Stomach smooth muscle (tissue), 2 donors: ENCODE data around the gene ADCY1.

Experiments used
- H3K27ac ChIP-seq: one replicate; pipeline ENCODE4 v1.7.0; 2013; ENCODE audit warnings: mild to moderate bottlenecking, low read length, inconsistent platforms
- H3K27me3 ChIP-seq, 2 donors: one replicate each; pipeline ENCODE4 v1.7.0; 2013; ENCODE audit warnings: low read length in 2 of 2; ENCODE audit not compliant: insufficient read depth in 2 of 2, control insufficient read depth in 1 of 2
- H3K36me3 ChIP-seq, 2 donors: one replicate each; pipeline ENCODE4 v1.7.0; 2013; ENCODE audit warnings: low read length in 2 of 2; ENCODE audit not compliant: control insufficient read depth in 2 of 2, insufficient read depth in 2 of 2
- H3K4me1 ChIP-seq: one replicate; pipeline ENCODE4 v1.7.0; 2013; ENCODE audit warnings: low read length; ENCODE audit not compliant: control insufficient read depth, insufficient read depth
- H3K4me3 ChIP-seq, 2 donors: one replicate each; pipeline ENCODE4 v1.7.0; 2013; ENCODE audit warnings: low read length in 2 of 2
- H3K9ac ChIP-seq, 2 donors: one replicate each; pipeline ENCODE4 v1.7.0; 2013; ENCODE audit warnings: low read length in 2 of 2, mild to moderate bottlenecking in 1 of 2
- H3K9me3 ChIP-seq, 2 donors: one replicate each; pipeline ENCODE4 v1.7.0; 2013; ENCODE audit warnings: low read length in 2 of 2; ENCODE audit not compliant: control insufficient read depth in 2 of 2
- donor health status: healthy.
- donor health status: Pancreatic carcinoma.

ADCY1 gene

GRCh38 chr7:45698303-45699014 is 124.3 kb downstream of the ADCY1 start:
- H3K4me3 ChIP-seq: no peak overlapping the region
- no peaks in the 10 kb centered on the region for H3K4me1 ChIP-seq
- H3K9me3 ChIP-seq: no peaks in the 10 kb centered on the region
- H3K27ac ChIP-seq: no peak overlapping the region
- no peak overlapping the region for H3K9ac ChIP-seq
- H3K36me3 ChIP-seq: no peaks in the 10 kb centered on the region
- H3K27me3 ChIP-seq: peaks cover 0 to 7% of the 10 kb centered on the region in 2 donors

- H3K9ac ChIP-seq: no peak overlapping the region
Measured at GRCh38 chr7:45699015-45699309, 124.8 kb downstream of the ADCY1 start.

GRCh38 chr7:45699726-45700390 is 125.7 kb downstream of the ADCY1 start:
- Histone ChIP-seq H3K4me3 (no peak overlapping the region), H3K27me3 (peaks cover 3 to 7% of the 10 kb centered on the region in 2 donors), H3K27ac (no peak overlapping the region), H3K36me3 (no peaks in the 10 kb centered on the region), H3K9me3 (no peaks in the 10 kb centered on the region), H3K9ac (no peak overlapping the region), H3K4me1 (no peaks in the 10 kb centered on the region)

More at GRCh38 chr7:45699015-45699309, 124.8 kb downstream of the ADCY1 start:
- Histone ChIP-seq H3K4me1 (no peaks in the 10 kb centered on the region), H3K27me3 (peaks cover 0 to 7% of the 10 kb centered on the region in 2 donors), H3K27ac (no peak overlapping the region), H3K36me3 (no peaks in the 10 kb centered on the region), H3K9me3 (no peaks in the 10 kb centered on the region), H3K4me3 (no peak overlapping the region)

GRCh38 chr7:45700556-45700955 is 126.4 kb downstream of the ADCY1 start:
- Histone ChIP-seq H3K9ac (no peak overlapping the region), H3K36me3 (no peaks in the 10 kb centered on the region), H3K27ac (no peak overlapping the region), H3K9me3 (no peaks in the 10 kb centered on the region), H3K27me3 (peaks cover 3 to 7% of the 10 kb centered on the region in 2 donors), H3K4me3 (no peak overlapping the region), H3K4me1 (no peaks in the 10 kb centered on the region)

DNA sequence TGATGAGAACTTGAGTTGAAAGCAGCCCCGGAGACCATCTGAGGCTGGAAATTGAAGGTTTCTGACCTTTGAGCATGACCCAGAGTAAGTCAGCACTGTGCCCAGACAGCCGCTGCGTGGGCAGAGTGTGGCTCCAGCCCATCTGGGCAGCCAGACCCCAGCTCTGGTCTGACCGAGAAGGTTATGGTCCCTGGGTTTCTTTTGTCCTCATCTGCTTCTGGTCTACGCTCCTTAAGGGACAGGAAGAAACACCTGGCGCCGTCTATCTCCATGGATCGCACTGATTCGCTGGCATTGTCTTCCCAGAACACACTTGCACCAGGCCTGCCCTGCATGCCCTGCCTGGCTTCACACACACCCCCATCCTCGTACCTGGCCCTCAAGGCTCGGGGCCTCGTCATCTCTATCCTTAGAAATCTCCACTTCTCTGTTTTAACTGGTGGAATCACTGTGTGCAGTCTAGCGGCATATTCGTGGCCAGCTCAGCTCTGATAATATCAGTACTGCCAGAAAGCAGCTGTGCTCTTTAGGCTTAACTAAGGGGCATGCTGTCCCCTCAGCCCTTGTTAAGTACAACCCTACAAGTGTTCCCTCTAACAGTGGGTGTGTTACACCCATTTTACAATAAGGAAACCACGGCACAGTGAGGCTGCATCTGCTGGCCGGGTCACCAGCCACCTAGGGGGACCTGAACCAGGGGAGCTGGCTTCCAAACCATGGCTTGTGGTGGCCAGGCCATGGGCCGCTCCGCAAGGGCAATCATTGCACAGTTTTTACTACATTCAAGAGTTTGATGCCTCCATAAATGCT is 127.7 kb downstream of the ADCY1 start:
- H3K27me3 ChIP-seq: peaks cover 3 to 7% of the 10 kb centered on the region in 2 donors
- no peak overlapping the region for H3K27ac ChIP-seq
- no peaks in the 10 kb centered on the region for H3K36me3 ChIP-seq
- no peaks in the 10 kb centered on the region for H3K4me1 ChIP-seq
- H3K4me3 ChIP-seq: no peak overlapping the region
- no peaks in the 10 kb centered on the region for H3K9me3 ChIP-seq
- no peak overlapping the region for H3K9ac ChIP-seq

DNA sequence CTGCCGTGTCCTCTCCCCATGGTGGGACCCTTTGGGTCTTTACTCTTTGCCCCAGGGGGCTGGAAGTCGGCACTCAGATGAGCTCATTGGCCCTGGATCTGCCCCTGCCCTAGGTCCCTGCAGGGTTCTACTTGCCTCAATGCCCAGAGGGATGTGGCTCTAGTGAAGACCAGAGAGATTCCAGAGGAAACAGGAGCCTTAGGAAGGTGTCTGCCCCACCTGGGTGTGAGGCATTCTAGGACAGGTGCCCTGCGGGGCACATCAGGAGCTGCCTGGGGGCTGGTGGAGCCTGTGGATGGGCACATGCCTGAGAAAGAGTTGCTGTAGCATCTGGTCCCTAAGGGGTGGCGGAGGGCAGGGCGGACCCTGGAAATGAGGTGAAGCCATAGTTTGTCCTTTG is 128.6 kb downstream of the ADCY1 start:
- H3K4me3 ChIP-seq: no peak overlapping the region
- no peak overlapping the region for H3K27ac ChIP-seq
- H3K4me1 ChIP-seq: no peaks in the 10 kb centered on the region
- H3K9ac ChIP-seq: no peak overlapping the region
- no peaks in the 10 kb centered on the region for H3K9me3 ChIP-seq
- H3K27me3 ChIP-seq: peaks cover 3 to 7% of the 10 kb centered on the region in 2 donors
- H3K36me3 ChIP-seq: no peaks in the 10 kb centered on the region

- Histone ChIP-seq H3K4me3 (no peak overlapping the region), H3K27me3 (peaks cover 3 to 7% of the 10 kb centered on the region in 2 donors), H3K9me3 (no peaks in the 10 kb centered on the region), H3K36me3 (no peaks in the 10 kb centered on the region), H3K27ac (no peak overlapping the region), H3K9ac (no peak overlapping the region), H3K4me1 (no peaks in the 10 kb centered on the region)
Measured at GRCh38 chr7:45703373-45703821, 129.2 kb downstream of the ADCY1 start.

DNA sequence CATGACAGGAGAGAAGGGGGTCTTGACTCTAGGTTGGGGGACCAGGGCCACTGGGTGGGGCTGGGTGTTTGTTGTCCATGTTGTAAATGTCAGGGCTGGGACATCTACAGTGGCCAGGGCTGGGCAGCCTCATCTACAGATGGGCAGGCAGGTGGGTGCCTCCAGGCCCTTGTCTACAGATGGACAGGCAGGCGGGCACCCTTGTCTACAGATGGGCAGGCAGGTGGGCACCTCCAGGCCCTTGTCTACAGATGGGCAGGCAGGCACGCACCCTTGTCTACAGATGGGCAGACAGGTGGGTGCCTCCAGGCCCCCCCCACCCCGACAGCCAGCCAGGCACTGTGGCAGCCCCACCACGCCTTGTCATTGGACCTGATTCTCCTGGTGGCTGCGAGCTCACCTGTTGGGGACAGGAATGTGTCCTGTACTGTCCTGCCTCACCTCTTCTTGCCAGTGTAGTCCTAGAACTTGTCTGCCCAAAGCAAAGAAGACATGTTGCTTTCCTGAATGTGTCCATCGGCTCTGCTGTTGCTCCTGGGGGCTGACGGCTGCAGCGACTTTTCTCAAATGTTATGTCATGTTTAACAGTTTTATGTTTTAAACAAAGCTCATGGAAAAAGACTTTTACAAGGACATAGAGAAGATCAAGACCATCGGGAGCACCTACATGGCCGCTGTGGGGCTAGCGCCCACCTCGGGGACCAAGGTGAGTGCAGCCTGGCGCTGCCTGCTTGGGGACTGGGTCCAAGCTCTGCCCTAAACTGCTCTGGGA is 129.9 kb downstream of the ADCY1 start:
- Histone ChIP-seq H3K27me3 (peaks cover 3 to 7% of the 10 kb centered on the region in 2 donors), H3K36me3 (no peaks in the 10 kb centered on the region), H3K4me1 (no peaks in the 10 kb centered on the region), H3K27ac (no peak overlapping the region), H3K4me3 (no peak overlapping the region), H3K9me3 (no peaks in the 10 kb centered on the region), H3K9ac (no peak overlapping the region)

DNA sequence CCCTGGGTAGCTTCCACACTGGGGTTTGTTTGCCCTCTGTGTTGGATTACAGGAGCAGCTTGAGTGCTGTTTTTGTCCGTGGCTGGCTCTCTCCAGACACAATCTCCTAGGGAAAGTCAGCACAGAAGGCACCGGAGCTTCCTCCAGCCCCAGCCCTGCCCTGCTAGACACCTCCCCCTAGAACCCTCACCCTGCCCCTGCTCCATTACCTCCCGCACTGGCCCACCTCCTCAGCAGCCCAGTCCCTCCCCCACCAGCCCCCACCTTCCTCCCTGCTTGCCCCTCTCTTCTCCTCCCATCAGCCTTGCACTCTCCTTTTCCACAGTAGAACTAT is 130.5 kb downstream of the ADCY1 start:
- H3K4me3 ChIP-seq: no peak overlapping the region
- H3K4me1 ChIP-seq: no peaks in the 10 kb centered on the region
- H3K9ac ChIP-seq: no peak overlapping the region
- H3K27ac ChIP-seq: no peak overlapping the region
- H3K36me3 ChIP-seq: no peaks in the 10 kb centered on the region
- H3K27me3 ChIP-seq: peaks cover 3 to 7% of the 10 kb centered on the region in 2 donors
- H3K9me3 ChIP-seq: no peaks in the 10 kb centered on the region
